Smooth muscle cell of the brain vasculature (primary cell): Measurements from ENCODE around the gene RIPOR3.
"Not testable (repeated sequence)": the region's sequence is repeated elsewhere in the genome, so short reads cannot be mapped to it uniquely, and the experiment has no call there.

Experiments
- DNase-seq: peaks from one replicate; pipeline ENCODE4 v3.0.0-alpha.2; 2012; ENCODE audit warnings: low read depth, low spot score

RIPOR3 gene

GRCh38 chr20:50572938-50573777, 118.2 kb downstream of the RIPOR3 start:
- no peak for DNase-seq

GRCh38 chr20:50571466-50571865, 119.9 kb downstream of the RIPOR3 start:
- no peak for DNase-seq

DNA sequence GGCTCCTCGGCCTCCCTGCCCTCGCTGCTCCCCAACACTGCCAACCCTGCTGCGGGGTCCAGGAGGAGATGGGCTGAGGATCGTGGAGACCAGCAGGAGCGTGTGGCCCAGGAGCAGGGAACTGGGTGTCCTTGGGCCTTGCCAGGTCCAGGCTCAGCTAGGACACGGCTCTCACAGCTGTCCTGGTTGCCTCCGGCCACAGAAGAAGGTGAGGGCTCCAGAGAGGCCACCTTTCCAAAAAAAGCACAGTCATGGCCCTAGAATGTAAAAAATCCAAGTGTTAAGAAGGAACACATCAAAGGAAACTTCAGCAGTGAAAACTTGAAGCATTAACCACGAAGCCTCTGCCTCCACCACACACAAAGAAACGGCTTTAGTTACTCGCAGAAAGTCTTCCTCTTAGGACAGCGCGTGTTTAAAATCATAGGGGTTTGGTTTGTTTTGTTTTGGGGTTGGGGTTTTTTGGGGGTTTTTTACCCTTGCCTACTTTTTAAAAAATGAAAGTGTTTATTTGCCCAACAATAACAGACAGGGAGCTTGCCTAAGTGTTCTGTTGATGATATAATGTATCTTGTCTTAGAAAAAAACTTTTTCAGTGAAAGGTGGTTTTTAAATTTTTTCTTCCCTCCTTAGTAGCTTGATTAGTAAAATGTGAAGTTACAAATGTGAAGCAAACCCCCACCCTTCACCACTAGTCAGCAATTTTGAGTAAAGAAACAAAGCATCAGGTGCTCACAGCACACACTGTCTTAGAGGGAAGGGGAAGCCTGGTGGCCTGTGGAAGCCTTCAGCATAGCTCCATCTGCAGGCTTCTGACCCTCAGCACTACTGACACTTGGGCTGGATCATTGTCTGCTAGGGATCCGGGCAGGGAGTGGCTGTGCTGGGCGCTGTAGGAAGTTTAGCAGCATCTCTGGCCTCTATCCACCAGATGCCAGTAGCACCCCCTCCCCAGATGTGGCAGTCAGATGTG, 121.2 kb downstream of the RIPOR3 start:
- no peak for DNase-seq

DNA sequence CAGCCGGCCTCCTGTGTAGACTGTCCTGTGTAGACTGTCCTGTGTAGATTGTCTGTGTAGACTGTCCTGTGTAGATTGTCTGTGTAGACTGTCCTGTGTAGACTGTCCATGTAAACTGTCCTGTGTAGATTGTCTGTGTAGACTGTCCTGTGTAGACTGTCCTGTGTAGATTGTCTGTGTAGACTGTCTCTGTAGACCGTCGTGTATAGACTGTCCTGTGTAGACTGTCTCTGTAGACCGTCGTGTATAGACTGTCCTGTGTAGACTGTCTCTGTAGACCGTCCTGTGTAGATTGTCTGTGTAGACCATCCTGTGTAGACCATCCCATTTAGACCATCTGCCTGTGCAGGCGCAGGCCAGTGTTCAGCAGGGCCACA, 121.9 kb downstream of the RIPOR3 start:
- DNase-seq: not testable (repeated sequence)

- no peak for DNase-seq
These were observed 122.8 kb downstream of the RIPOR3 start for GRCh38 chr20:50568549-50568942.

DNA sequence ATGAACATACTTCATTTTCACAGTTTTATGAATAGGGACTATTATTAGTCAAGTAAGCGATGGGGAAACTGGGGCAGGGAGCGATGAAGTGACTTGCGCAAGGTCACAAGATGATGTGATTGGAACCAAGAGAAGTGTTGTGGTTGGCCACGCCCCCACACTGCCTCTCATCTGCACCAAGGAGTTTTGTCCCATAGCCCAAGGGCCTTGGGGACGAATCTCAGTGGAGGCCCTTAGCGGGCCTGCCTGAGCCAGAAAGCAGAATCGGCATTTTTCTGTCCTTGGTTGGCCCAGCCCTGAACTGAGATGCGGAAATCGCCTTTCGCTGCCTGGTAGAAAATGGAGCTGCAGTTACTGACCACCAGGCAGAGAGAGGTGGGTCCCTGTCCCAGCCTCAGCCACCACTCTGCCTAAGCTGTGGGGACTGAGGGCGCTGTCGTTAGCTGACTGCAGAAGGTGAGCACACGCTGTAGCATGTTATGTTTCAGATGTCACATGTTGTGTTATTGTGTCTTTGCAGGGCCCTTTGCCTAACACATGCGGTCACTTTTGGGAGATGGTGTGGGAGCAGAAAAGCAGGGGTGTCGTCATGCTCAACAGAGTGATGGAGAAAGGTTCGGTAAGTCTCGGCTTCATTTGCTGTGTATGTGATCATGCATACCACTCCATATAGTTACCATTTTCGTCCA, 123.3 kb downstream of the RIPOR3 start:
- no peak for DNase-seq

- no peak for DNase-seq
These were observed 125.5 kb downstream of the RIPOR3 start for GRCh38 chr20:50565871-50566270.

- no peak for DNase-seq
These were observed 126.0 kb downstream of the RIPOR3 start for GRCh38 chr20:50565383-50565782.

DNA sequence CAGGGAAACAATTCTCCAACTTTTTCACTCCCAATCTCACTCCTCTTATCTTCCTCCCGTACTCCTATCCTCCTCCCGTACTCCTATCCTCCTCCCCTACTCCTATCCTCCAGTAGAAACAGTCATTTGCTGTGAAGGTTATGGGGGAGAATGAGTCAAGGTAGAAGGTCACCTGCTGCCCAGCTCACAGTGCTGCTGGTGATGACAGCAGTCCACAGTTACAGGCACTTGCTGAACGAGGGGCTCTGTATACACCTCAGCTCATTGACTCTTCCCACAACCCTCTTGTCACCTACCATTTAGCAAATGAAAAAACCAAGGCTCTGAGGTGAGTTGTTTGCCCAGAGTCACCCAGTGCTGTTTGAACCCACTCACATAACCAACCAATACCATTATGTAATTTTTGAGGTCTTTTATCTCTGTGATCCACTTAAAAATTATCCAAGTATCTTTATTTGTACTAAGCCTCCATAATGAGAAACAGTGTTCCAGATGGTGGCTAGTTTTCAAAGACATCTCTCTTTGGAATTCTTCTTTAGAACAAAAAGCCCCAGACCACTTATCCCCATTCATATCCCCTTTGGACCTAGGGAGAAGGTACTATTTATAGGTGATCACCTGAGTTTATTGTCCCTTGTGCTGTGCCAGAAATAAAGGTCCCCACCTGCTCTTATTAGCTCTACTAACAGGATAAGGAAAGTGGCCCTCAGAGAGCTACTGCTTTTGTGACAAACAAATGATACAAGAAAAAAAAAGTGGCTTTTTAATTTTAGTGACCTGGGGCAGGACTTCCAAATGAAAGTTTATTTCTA, 128.0 kb downstream of the RIPOR3 start:
- no peak for DNase-seq

DNA sequence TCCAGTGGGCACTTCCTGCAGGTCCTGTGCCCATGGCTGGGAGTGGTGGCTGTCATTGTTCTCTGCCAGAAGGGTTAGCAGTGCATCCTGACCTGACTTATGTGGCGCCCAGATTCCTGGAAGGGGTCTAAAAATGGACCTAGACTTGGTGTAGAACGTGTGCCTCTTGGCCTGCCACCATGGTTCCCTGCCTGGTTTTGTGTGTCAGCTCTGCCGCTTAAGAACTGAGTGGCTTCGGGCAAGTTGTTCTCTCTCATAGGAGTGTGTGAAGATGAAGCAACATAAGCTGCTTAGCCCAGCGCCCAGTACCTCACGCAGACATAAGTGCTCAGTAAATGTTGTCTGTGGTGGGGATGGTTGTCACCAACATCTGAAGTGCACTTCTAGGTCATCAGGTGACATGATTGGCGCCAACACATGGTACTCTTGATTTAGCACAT, 129.1 kb downstream of the RIPOR3 start:
- no peak for DNase-seq

DNA sequence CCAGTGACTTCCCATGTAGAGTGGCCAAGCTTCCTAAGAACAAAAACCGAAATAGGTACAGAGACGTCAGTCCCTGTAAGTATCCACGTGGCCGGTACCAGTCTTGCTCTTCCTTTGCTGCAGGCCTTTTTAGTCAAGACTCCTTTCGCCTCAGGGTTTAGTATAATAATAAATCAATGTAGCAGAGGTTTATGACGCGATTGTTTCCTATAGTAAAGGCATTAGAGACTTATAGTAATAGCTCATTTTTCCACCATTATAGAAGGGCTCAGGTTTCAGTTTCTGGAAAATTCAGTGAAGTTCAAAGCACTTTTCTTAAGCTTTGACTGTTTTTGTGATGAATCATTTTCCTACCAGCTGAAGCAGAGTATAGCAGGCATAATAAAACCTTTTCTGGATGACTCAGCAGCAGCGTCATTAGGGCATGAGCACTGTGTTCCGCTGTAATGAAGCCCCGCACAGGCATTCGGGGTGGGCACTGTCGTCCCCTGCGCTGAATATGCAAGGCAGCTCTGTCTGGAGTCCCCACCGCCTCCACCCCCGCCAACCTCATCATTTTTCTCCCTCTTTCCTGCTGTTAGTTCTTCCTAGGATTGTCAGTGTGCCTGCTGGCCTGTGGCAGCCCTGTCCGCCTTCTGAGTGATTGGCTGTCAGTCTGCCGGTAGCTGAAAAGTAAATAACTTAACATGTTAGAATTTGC, 129.8 kb downstream of the RIPOR3 start:
- peak; percentile 79 for DNase-seq

DNA sequence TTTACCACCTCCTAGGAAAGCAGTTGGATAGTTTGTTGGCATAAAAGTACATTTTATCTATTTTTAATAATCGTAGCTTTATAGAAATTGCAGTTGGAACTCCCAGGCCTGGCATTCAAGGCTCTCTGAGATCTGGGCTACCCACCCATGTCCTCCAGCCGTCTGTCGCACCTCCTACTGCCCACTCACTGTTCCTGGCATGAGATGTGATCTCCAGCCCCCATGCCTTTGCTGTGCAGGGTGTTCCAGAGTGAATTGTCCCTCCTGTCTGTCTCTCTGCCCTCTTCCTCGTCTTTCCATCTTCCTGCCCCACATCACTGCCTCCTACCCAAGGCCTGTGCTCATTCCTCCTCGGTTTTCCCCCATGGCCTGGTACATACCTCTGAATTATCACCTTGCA, 130.5 kb downstream of the RIPOR3 start:
- no peak for DNase-seq

DNA sequence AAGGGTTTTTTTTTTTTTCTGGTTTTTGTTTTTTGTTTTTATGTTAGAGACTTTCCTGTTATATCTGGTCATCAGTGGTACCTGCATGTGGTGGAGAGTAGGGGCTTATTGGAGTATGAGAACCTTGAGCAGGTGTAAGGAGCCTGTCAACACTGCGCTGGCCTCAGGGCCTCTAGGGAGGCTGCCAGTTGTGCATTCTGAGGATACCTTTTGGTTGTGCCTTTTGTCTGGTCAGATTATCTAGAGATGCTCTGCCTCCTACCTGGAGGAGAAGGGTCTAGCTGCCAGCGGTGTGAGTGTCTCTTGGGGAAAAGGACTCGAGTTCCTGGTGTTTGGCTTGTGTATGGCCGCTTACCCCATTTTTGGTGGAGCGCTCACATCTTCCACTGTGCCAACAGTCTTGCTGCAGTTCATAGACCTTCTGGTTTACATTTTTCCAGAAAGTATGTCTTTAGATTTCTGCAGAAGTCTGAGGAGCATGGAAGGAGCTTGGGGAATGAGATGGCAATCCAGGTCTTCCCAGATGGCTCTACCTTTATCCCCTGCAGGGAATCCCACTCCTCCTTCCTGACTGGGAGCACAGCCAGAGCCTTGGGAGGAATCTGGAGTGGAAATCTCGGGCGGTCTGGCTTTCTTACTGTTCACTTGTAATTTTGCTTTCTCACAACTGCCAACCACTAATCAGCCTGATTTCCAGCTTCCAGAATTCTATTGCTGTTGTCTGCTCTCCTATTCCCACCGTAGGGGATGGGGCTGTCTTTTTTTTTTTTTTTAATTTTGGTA, 131.3 kb downstream of the RIPOR3 start:
- no peak for DNase-seq

- DNase-seq: no peak
These were observed 132.2 kb downstream of the RIPOR3 start for GRCh38 chr20:50559149-50559548.

DNA sequence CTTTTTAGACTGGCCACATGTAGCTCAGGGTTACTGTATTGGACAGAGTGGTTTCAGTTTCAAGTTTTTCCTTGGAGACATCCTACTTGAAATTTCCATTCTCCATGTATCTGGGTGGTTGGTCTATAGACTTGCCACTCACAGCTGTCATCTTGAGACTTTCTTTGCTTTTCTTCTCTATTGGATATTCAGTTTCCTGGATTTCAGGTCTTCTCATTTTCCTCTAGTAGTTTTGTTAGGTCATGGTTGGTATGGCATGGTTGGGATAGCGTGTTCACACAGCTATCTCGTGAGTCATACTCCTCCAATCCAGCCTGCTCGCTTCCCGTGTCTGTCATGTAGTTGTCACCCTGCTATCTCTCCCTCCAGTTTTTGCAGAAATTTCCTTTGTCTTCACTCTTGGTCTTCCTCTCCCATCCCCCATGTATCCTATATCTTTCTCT, 132.8 kb downstream of the RIPOR3 start:
- DNase-seq: peak; percentile 46

DNA sequence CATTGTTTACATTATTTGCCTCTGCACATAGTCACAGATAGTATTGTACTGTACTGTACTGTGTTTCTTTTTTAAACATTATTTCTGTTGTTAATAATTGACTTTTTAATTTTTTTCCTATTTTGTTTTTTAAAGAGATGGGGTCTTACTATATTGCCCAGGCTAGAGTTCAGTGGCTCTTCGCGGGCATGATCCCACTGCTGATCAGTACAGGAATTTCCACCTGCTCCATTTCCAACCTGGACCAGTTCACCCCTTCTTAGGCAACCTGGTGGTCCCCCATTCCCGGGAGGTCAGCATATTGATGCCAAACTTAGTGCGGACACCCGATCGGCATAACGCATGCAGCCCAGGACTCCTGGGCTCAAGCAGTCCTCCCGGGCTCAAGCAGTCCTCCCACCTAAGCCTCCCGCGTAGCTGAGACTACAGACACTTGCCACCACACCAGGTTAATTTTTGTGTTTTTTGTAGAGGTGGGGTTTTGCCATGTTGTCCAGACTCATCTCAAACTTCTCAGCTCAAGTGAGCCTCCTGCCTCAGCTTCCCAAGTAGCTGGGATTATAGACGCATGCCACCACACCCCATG, 133.7 kb downstream of the RIPOR3 start:
- DNase-seq: no peak

GRCh38 chr20:50555662-50556061, 135.7 kb downstream of the RIPOR3 start:
- DNase-seq: no peak

DNA sequence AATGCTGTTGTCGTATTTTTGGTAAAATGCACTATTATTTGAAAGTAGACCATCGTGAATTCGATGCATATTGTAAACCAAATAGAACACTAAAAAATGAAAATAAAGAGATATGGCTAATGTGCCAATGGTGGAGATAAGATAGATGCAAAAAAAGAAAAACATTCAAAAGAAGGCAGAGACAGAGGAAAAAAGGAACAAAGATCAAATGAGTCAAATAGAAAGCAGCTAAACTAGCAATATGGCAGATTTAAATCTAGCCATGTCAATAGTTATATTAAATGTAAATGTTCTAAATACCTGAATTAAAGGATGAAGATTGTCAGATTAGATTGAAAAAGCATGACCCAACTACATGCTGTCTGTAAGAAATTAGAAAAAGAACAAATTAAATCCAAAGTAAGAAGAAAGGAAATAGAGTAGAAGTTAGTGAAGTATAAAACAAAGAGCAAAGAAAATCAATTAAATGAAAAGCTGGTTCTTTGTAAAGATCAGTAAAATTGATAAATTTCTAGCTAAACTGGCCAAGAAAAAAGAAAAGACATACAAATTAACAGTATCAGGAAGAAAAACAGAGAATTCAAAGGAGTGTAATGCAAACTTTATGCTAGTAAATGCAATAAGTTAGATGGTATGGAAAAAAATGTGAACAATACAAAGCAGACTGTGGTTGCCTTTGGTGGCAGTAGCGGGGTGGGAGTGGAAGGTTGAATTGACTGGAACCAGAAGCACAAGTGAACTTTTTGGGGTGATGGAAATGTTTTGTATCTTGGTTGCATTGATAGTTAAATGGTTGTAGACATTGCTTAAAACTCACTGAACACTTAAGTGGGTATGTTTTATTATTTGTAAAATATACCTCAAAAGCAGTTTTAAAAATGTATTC, 136.4 kb downstream of the RIPOR3 start:
- DNase-seq: no peak
